DOHH2 (cell line): ENCODE data around the gene WDR75.

Source experiments
- CTCF ChIP-seq: fragments of 200-600 bp; sonication (generic); IDR thresholded peaks from one replicate; pipeline ENCODE4 v1.5.1; 2014; ENCODE audit warnings: antibody characterized with exemption, mild to moderate bottlenecking, low read depth, low read length; ENCODE audit not compliant: poor library complexity, severe bottlenecking
- EZH2phosphoT487 ChIP-seq: fragments of 200-600 bp; sonication (generic); IDR thresholded peaks from 2 replicates; pipeline ENCODE4 v1.6.1; 2017; ENCODE audit warnings: borderline replicate concordance, mild to moderate bottlenecking, antibody characterized with exemption, low read length, moderate library complexity, mixed read lengths

DNA sequence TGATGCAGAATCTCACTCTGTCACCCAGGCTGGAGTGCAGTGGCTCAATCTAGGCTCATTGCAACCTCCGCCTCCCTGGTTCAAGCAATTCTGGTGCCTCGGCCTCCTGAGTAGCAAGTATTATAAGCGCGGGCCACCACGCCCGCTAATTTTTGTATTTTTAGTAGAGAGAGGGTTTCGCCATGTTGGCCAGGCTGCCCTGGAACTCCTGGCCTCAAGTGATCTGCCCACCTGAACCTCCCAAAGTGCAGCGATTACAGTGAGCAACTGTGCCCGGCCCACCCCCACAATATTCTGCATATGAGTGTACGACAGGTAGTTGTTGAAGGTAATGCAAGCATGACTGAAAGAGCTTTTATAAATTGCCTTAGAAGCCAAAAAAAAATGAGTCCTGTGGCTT lies 1.2 kb downstream of the WDR75 start:
- TF ChIP-seq CTCF, result no peak
- no peak for TF ChIP-seq EZH2phosphoT487
